Mesenchymal stem cell (in vitro differentiated cells and primary cell): ENCODE measurements around the gene TRIP13.

Source experiments
- DNase-seq: peaks from one replicate; pipeline ENCODE4 v3.0.0-alpha.2; 2013
- H2AFZ ChIP-seq: one replicate; pipeline ENCODE4 v1.6.1; 2013; ENCODE audit warnings: low read depth, mild to moderate bottlenecking, control low read depth, inconsistent platforms, low read length, moderate library complexity
- H2AK5ac ChIP-seq: 2 replicates; pipeline ENCODE4 v1.6.1; 2013; ENCODE audit warnings: low read length, moderate library complexity, mild to moderate bottlenecking, inconsistent platforms; ENCODE audit not compliant: severe bottlenecking
- H2BK120ac ChIP-seq: one replicate; pipeline ENCODE4 v1.6.1; 2013; ENCODE audit warnings: low read depth, mild to moderate bottlenecking, inconsistent platforms, low read length, moderate library complexity
- H2BK12ac ChIP-seq, 2 experiments: one replicate each; pipeline ENCODE4 v1.6.1; 2013; ENCODE audit warnings: inconsistent platforms in 2 of 2, low read length in 2 of 2, mild to moderate bottlenecking in 2 of 2, moderate library complexity in 2 of 2, control low read depth in 1 of 2
- H2BK15ac ChIP-seq: one replicate; pipeline ENCODE4 v1.6.1; 2013; ENCODE audit warnings: mild to moderate bottlenecking, low read depth, inconsistent platforms; ENCODE audit not compliant: poor library complexity, severe bottlenecking
- H2BK5ac ChIP-seq: 2 replicates; pipeline ENCODE4 v1.6.1; 2013; ENCODE audit warnings: low read depth, mild to moderate bottlenecking, low read length, control low read depth, inconsistent platforms; ENCODE audit not compliant: poor library complexity, severe bottlenecking
- H3K14ac ChIP-seq, 2 experiments: one replicate each; pipeline ENCODE4 v1.6.1; 2013; ENCODE audit warnings: inconsistent platforms in 2 of 2, low read length in 2 of 2, control low read depth in 1 of 2, mild to moderate bottlenecking in 1 of 2, moderate library complexity in 1 of 2
- H3K18ac ChIP-seq, 2 experiments: one replicate each; pipeline ENCODE4 v1.6.1; 2013; ENCODE audit warnings: inconsistent platforms in 2 of 2, low read length in 2 of 2, control low read depth in 1 of 2, low read depth in 1 of 2, mild to moderate bottlenecking in 1 of 2
- H3K23ac ChIP-seq, 2 experiments: one replicate each; pipeline ENCODE4 v1.6.1; 2013; ENCODE audit warnings: inconsistent platforms in 2 of 2, low read length in 2 of 2, mild to moderate bottlenecking in 2 of 2, moderate library complexity in 2 of 2, control low read depth in 1 of 2
- H3K27ac ChIP-seq: 2 replicates; pipeline ENCODE4 v1.5.1; 2013; ENCODE audit warnings: mild to moderate bottlenecking, moderate library complexity, low read length, control low read depth, inconsistent platforms; ENCODE audit not compliant: poor library complexity, severe bottlenecking
- H3K27me3 ChIP-seq, 2 experiments: 2 replicates each; pipeline versions ENCODE4 v1.6.1 to v1.7.0; 2013; ENCODE audit warnings: low read length in 2 of 2, mild to moderate bottlenecking in 2 of 2, moderate library complexity in 2 of 2, control low read depth in 1 of 2, inconsistent platforms in 1 of 2; ENCODE audit not compliant: control insufficient read depth in 1 of 2, insufficient read depth in 1 of 2
- H3K36me3 ChIP-seq, 2 experiments: 2 replicates each; pipeline versions ENCODE4 v1.6.1 to v1.7.0; 2013; ENCODE audit warnings: low read length in 2 of 2, control low read depth in 1 of 2, inconsistent platforms in 1 of 2, low read depth in 1 of 2, mild to moderate bottlenecking in 1 of 2; ENCODE audit not compliant: insufficient read depth in 2 of 2, control insufficient read depth in 1 of 2
- H3K4ac ChIP-seq, 2 experiments: one replicate each; pipeline ENCODE4 v1.6.1; 2013; ENCODE audit warnings: inconsistent platforms in 2 of 2, low read length in 2 of 2, mild to moderate bottlenecking in 2 of 2, moderate library complexity in 2 of 2, control low read depth in 1 of 2, low read depth in 1 of 2
- H3K4me1 ChIP-seq: 2 replicates; pipeline ENCODE4 v1.6.1; 2013; ENCODE audit warnings: low read depth, low read length, control low read depth; ENCODE audit not compliant: control insufficient read depth, insufficient read depth
- H3K4me2 ChIP-seq: 2 replicates; pipeline ENCODE4 v1.6.1; 2013; ENCODE audit warnings: low read length, mild to moderate bottlenecking, inconsistent platforms; ENCODE audit not compliant: poor library complexity, severe bottlenecking
- H3K4me3 ChIP-seq, 2 experiments: 2 replicates each; pipeline versions ENCODE4 v1.5.1 to v1.7.0; 2013; ENCODE audit warnings: low read length in 2 of 2, mild to moderate bottlenecking in 2 of 2, control low read depth in 1 of 2, low read depth in 1 of 2; ENCODE audit not compliant: insufficient read depth in 1 of 2
- H3K79me1 ChIP-seq: replicated peaks from 2 replicates; pipeline ENCODE4 v1.6.1; 2013; ENCODE audit warnings: mild to moderate bottlenecking, control low read depth, low read length, inconsistent platforms; ENCODE audit not compliant: poor library complexity, severe bottlenecking
- H3K9ac ChIP-seq: 2 replicates; pipeline ENCODE4 v1.7.0; 2013; ENCODE audit warnings: mild to moderate bottlenecking, low read length, moderate library complexity
- H3K9me3 ChIP-seq: 2 replicates; pipeline ENCODE4 v1.7.0; 2013; ENCODE audit warnings: mild to moderate bottlenecking, low read length; ENCODE audit not compliant: control insufficient read depth
- H4K8ac ChIP-seq: one replicate; pipeline ENCODE4 v1.6.1; 2013; ENCODE audit warnings: inconsistent platforms, mild to moderate bottlenecking, low read length, moderate library complexity
- H4K91ac ChIP-seq: one replicate; pipeline ENCODE4 v1.6.1; 2013; ENCODE audit warnings: mild to moderate bottlenecking, low read length, inconsistent platforms
- WGBS: methylation state at CpG from one replicate; pipeline ENCODE4 v1.1.7; 2013; ENCODE audit warnings: mixed read lengths; 5-methylcytosine and 5-hydroxymethylcytosine counted together

The TRIP13 gene

GRCh38 chr5:947626-948471 lies 55.2 kb downstream of the TRIP13 start:
- H3K27me3 ChIP-seq: peaks cover 93 to 98% of the 10 kb centered on the region in 2 experiments
- H2BK15ac ChIP-seq: no peak overlapping the region
- no peak overlapping the region for H2BK12ac ChIP-seq
- H2BK120ac ChIP-seq: peak overlapping the region; percentile 61
- no peak overlapping the region for H2AFZ ChIP-seq
- no peak overlapping the region for H2BK5ac ChIP-seq
- H3K9me3 ChIP-seq: peaks cover 19% of the 10 kb centered on the region
- H3K79me1 ChIP-seq: no peaks in the 10 kb centered on the region
- H4K91ac ChIP-seq: no peak overlapping the region
- no peaks in the 10 kb centered on the region for H3K36me3 ChIP-seq
- H3K27ac ChIP-seq: no peak overlapping the region
- H3K4ac ChIP-seq: no peak overlapping the region
- H3K9ac ChIP-seq: no peak overlapping the region
- 84% methylated on average over 18 of the region's 19 CpGs for WGBS
- DNase-seq: no peak
- no peak overlapping the region for H3K4me2 ChIP-seq
- no peak overlapping the region for H3K4me3 ChIP-seq
- H3K23ac ChIP-seq: no peak overlapping the region
- H3K4me1 ChIP-seq: peaks cover 10% of the 10 kb centered on the region
- no peak overlapping the region for H3K18ac ChIP-seq
- no peak overlapping the region for H2AK5ac ChIP-seq
- H3K14ac ChIP-seq: no peak overlapping the region
- no peak overlapping the region for H4K8ac ChIP-seq

- Histone ChIP-seq H2AK5ac (no peak overlapping the region), H3K4ac (no peak overlapping the region), H3K14ac (no peak overlapping the region), H3K18ac (no peak overlapping the region), H3K9me3 (peaks cover 19% of the 10 kb centered on the region), H3K4me1 (peaks cover 10% of the 10 kb centered on the region), H3K27me3 (peaks cover 92 to 98% of the 10 kb centered on the region in 2 experiments), H2BK120ac (no peak overlapping the region), H3K23ac (no peak overlapping the region), H4K91ac (no peak overlapping the region), H3K4me2 (no peak overlapping the region), H3K36me3 (no peaks in the 10 kb centered on the region), H2AFZ (no peak overlapping the region), H3K4me3 (no peak overlapping the region), H2BK5ac (no peak overlapping the region), H2BK15ac (no peak overlapping the region), H3K9ac (no peak overlapping the region), H4K8ac (no peak overlapping the region), H2BK12ac (peak overlapping the region in 1 of 2 experiments; percentile 28), H3K27ac (no peak overlapping the region), H3K79me1 (no peaks in the 10 kb centered on the region)
- WGBS: 91% methylated on average over 19 of the region's 19 CpGs
- DNase-seq: no peak
Observed at GRCh38 chr5:948472-949274, 56.0 kb downstream of the TRIP13 start.

DNA sequence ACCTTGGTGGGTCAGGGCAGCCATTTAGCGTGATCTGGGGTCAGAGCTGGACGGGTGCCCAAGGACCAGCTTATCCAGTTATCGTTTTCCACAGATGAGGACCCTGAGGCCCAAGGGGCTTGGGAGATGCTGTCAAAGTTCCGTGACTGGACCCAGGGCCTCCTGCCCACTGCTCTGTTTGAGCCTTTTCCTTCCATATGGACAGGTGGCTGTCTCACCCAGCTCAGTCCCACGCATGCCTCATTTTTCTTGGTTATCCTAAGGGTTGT lies 56.5 kb downstream of the TRIP13 start:
- no peak overlapping the region for H4K91ac ChIP-seq
- H2BK15ac ChIP-seq: no peak overlapping the region
- no peak for DNase-seq
- H3K18ac ChIP-seq: no peak overlapping the region
- H3K4me3 ChIP-seq: no peak overlapping the region
- no peak overlapping the region for H4K8ac ChIP-seq
- peaks cover 90 to 98% of the 10 kb centered on the region in 2 experiments for H3K27me3 ChIP-seq
- WGBS: 100% methylated on average over 4 of the region's 5 CpGs
- H3K36me3 ChIP-seq: no peaks in the 10 kb centered on the region
- H3K4me1 ChIP-seq: peaks cover 10% of the 10 kb centered on the region
- H3K27ac ChIP-seq: no peak overlapping the region
- no peak overlapping the region for H2AFZ ChIP-seq
- H3K9me3 ChIP-seq: peaks cover 19% of the 10 kb centered on the region
- H3K4me2 ChIP-seq: no peak overlapping the region
- H3K4ac ChIP-seq: no peak overlapping the region
- H3K9ac ChIP-seq: no peak overlapping the region
- no peak overlapping the region for H2BK120ac ChIP-seq
- H3K23ac ChIP-seq: no peak overlapping the region
- no peak overlapping the region for H2AK5ac ChIP-seq
- no peak overlapping the region for H3K14ac ChIP-seq
- peak overlapping the region in 1 of 2 experiments; percentile 6 for H2BK12ac ChIP-seq
- no peaks in the 10 kb centered on the region for H3K79me1 ChIP-seq
- H2BK5ac ChIP-seq: no peak overlapping the region

DNA sequence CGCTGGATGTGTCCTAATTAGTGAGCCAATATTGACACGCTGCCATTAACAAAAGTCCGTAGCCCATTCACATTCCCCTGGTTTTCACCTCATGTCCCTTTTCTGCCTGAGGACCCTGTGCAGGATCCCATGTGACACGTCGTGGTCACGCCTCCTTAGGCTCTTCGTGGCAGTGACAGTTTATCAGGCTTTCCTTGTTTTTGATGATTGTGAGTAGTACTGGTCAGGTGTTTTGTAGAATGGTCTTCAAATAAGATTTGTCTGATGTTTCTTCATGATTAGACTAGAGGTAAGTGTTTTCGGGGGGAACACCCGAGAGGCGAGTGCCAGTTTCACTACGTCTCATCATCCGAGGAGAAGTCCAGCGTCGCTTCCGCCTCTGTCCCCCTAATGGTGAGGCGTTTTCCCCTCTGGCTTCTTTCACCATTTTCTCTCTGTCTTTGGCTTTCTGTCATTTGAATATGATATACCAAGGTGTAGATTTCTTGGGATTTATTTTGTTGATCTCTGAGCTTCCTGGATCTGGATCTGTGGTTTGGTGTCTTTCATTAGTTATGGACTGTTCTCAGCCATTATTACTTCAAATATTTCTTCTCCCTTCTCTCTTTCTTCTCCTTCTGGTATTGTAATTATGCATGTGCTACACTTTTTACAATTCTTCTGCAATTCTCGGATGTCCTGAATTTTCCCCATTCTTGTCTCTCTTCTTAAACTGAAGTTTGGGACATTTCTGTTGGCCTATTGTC lies 57.3 kb downstream of the TRIP13 start:
- Histone ChIP-seq H2BK12ac (no peak overlapping the region), H3K9ac (no peak overlapping the region), H2BK5ac (no peak overlapping the region), H3K4ac (no peak overlapping the region), H4K91ac (no peak overlapping the region), H4K8ac (no peak overlapping the region), H3K18ac (no peak overlapping the region), H2AK5ac (no peak overlapping the region), H3K27me3 (peaks cover 84 to 94% of the 10 kb centered on the region in 2 experiments), H2BK120ac (no peak overlapping the region), H2BK15ac (no peak overlapping the region), H3K14ac (no peak overlapping the region), H3K27ac (no peak overlapping the region), H3K9me3 (peaks cover 19% of the 10 kb centered on the region), H3K4me1 (peaks cover 10% of the 10 kb centered on the region), H3K4me3 (no peak overlapping the region), H3K79me1 (no peaks in the 10 kb centered on the region), H2AFZ (no peak overlapping the region), H3K36me3 (no peaks in the 10 kb centered on the region), H3K4me2 (no peak overlapping the region), H3K23ac (no peak overlapping the region)
- DNase-seq: no peak
- 95% methylated on average over 16 of the region's 17 CpGs for WGBS
